Measurements from ENCODE around the gene MAP2K5.
A peak's percentile ranks its signal among the peaks of the same experiment; 100 is the strongest.

The MAP2K5 gene

DNA sequence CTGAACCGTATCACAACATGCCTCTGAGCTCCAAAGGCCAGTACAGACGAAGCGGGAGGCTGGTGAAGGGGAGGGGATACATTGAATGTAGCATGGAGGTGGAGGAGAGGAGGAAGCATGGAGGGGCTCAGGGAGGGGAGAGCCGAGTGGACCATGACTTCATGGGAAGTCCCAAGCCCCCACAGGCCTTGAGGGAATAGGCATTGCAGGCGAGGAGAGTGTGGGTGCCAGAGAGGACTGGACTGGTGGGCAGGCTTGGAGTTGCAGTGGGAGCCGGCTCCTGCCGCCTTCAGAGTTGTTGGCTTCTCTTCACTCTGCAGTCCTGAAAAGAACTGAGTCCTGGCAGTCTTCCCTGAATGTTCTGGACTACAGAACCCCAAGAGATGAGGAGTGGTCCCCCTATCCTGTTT, 300.6 kb downstream of the MAP2K5 start:
- DNase-seq (ENCODE audit: low read depth), result no peak
- H3K4me3 ChIP-seq (replicated peaks; ENCODE audit: low read depth, low read length), result no peak overlapping the region
- TF ChIP-seq, protein P1, sequence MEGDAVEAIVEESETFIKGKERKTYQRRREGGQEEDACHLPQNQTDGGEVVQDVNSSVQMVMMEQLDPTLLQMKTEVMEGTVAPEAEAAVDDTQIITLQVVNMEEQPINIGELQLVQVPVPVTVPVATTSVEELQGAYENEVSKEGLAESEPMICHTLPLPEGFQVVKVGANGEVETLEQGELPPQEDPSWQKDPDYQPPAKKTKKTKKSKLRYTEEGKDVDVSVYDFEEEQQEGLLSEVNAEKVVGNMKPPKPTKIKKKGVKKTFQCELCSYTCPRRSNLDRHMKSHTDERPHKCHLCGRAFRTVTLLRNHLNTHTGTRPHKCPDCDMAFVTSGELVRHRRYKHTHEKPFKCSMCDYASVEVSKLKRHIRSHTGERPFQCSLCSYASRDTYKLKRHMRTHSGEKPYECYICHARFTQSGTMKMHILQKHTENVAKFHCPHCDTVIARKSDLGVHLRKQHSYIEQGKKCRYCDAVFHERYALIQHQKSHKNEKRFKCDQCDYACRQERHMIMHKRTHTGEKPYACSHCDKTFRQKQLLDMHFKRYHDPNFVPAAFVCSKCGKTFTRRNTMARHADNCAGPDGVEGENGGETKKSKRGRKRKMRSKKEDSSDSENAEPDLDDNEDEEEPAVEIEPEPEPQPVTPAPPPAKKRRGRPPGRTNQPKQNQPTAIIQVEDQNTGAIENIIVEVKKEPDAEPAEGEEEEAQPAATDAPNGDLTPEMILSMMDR (IDR thresholded peaks at IDR 0.05; ENCODE audit: low read length, missing control alignments), result no peak

DNA sequence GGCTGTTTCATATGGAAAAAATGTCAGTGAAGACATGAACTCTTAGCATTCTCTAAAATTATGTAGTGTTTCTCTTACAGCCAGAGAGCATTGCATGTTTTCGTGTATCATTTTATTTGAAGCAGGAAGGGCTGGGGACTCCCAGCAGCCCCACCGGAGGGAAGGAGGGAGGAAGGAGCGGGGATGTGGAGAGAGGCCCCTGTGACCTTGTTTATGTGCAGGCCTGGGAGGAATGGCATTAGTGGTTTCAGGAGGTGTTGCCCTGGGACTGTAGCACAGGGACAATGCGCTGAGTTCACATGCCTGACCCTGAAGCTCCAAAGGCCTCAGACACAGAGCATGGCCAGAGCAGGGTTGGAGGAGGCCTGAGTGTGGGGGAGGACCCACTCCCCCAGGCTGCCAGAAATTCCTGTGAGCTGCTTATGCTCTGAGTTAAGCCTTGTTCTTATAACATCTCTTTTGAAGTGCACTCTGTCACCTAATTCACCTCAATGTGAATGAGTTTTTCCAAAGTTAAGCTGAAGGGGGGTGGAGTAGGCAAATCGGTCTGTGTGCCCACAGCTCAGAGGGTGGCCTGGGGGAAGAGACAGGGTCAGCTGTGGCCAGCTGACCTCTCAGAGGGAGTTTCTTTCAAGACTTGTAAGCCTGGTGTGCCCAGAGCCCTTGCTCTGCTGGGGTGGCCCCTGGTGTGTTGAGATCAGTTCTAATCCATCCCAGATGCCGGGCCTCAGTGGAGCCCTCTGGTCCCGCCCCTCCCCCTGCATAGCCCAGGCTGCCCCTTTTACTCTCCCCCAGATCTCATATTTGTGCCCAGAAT, 301.3 kb downstream of the MAP2K5 start:
- peak; percentile 89 for DNase-seq (ENCODE audit: low read depth)
- H3K4me3 ChIP-seq (replicated peaks; ENCODE audit: low read depth, low read length), result no peak overlapping the region
- TF ChIP-seq, protein P1 (IDR thresholded peaks at IDR 0.05; ENCODE audit: low read length, missing control alignments), result no peak

DNA sequence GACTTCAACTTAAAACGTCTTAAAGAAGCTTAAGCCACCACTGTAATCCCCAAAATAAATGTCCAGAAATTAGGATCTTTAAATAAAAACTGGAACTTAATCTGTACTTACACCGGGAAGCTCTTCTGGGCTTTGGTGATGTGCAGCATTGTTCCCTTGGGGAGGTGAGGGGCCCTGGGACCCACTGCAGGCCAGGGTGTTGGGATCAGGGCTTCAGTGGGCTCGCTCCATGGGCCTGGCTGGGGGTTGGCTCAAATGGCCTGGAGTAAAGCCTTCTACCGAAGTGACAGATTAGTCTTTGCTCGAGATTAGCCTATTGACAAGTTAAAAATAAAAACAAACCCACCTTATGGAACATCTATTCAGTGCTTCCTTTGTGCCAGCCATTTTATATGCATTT, 303.5 kb downstream of the MAP2K5 start:
- TF ChIP-seq, protein P1 (IDR thresholded peaks at IDR 0.05; ENCODE audit: low read length, missing control alignments), result no peak
- H3K4me3 ChIP-seq (replicated peaks; ENCODE audit: low read depth, low read length), result no peak overlapping the region
- no peak for DNase-seq (ENCODE audit: low read depth)

DNA sequence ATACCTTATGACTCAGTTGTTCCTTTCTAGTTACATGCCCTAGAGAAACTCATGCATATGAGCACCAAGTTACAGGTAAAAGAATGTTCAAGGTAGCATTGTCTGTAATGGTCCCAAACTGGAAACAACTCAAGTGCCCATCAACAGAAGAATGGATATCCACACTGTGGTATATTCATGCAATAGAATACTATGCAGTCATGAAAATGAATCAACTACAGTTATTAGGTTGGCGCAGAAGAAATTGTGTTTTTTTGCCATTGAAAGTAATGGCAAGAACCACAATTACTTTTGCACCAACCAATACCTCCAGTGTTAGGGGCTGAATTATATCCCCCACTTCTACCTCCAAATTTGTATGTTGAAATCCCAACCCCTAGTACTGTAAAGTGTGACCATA, 307.0 kb downstream of the MAP2K5 start:
- TF ChIP-seq, protein P1 (IDR thresholded peaks at IDR 0.05; ENCODE audit: low read length, missing control alignments), result no peak
- H3K4me3 ChIP-seq (replicated peaks; ENCODE audit: low read depth, low read length), result no peak overlapping the region
- no peak for DNase-seq (ENCODE audit: low read depth)

DNA sequence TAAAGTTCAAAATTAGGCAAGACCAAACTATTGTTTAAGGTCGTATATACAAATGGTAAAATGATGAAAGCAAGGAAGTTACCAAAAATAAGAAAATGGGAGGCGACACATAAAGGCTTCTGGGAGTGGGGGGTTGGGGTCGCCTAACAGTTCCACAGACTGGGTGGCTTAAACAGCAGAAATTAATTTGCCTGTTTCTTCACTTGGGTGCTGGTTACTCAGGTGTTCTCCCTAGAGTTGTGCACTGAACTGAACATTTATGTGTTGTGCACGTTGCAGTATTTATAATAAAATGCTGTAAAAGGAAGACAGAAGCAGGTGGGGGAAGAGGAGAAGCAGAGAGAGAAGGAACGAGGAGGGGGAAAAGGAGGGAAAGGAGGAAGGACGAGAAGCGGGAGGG, 307.8 kb downstream of the MAP2K5 start:
- DNase-seq (ENCODE audit: low read depth), result no peak
- TF ChIP-seq, protein P1 (IDR thresholded peaks at IDR 0.05; ENCODE audit: low read length, missing control alignments), result no peak
- H3K4me3 ChIP-seq (replicated peaks; ENCODE audit: low read depth, low read length), result no peak overlapping the region

DNA sequence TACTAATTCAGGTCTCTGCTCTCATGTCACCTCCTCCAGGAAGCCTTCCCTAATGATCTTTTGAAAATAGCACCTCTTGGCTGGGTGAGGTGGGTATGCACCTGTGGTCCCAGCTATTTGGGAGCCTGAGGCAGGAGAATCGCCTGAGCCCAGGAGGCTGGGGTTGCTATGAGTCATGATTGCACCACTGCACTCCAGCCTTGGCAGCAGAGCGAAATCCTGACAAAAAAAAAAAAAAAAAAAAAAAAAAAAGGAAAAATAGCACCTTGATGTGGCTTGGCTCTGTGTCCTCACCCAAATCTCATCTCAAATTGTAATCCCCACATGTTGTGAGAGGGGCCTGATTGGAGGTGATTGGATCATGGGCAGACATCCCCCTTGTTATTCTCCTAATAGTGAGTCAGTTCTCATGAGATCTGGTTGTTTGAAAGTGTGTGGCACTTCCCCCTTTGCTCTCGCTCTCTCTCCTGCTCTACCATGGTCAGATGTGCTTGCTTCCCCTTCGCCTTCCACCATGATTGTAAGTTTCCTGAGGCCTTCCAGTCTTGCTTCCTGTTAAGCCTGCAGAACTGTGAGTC, 308.6 kb downstream of the MAP2K5 start:
- peak; percentile 57 for DNase-seq (ENCODE audit: low read depth)

More for the DNA sequence above, 308.6 kb downstream of the MAP2K5 start:
- TF ChIP-seq, protein P1 (IDR thresholded peaks at IDR 0.05; ENCODE audit: low read length, missing control alignments), result no peak
- no peak overlapping the region for H3K4me3 ChIP-seq (replicated peaks; ENCODE audit: low read depth, low read length)
